ENCODE measurements around the gene TMEM120A.

The TMEM120A gene

GRCh38 chr7:75980430-75981202 is 13.8 kb downstream of the TMEM120A start:
- H3K9me2 ChIP-seq (replicated peaks; ENCODE audit: low read depth, low read length), result no peaks in the 10 kb centered on the region
- H3K27me3 ChIP-seq (ENCODE audit: insufficient read depth, low read length, poor library complexity, severe bottlenecking), result no peaks in the 10 kb centered on the region
- H3F3A ChIP-seq (ENCODE audit: low read depth), result no peaks in the 10 kb centered on the region
- no peak overlapping the region for H3K4me2 ChIP-seq (ENCODE audit: low read depth, low read length, poor library complexity, severe bottlenecking)
- H2AFZ ChIP-seq (ENCODE audit: low read length), result no peak overlapping the region
- no peak overlapping the region for H3K4me3 ChIP-seq (ENCODE audit: low read length, poor library complexity, severe bottlenecking)
- no peaks in the 10 kb centered on the region for H4K20me1 ChIP-seq (ENCODE audit: insufficient read depth, low read length, poor library complexity, severe bottlenecking)
- no peaks in the 10 kb centered on the region for H3K79me2 ChIP-seq (ENCODE audit: insufficient read depth, low read length)
- H3K36me3 ChIP-seq (ENCODE audit: insufficient read depth, low read length), result peaks cover 17% of the 10 kb centered on the region; the same call in 1 of the 2 replicates
- no peak for TF ChIP-seq CTCF (conservative IDR thresholded peaks at IDR 0.05; ENCODE audit: low read length)
- no peak for TF ChIP-seq EZH2phosphoT487 (IDR thresholded peaks at IDR 0.05; ENCODE audit: borderline replicate concordance)
- H3K9ac ChIP-seq (ENCODE audit: low read depth, low read length, poor library complexity, severe bottlenecking), result no peak overlapping the region
- no peaks in the 10 kb centered on the region for H3K9me3 ChIP-seq (ENCODE audit: insufficient read depth, low read depth, low read length)
- H3K4me1 ChIP-seq (ENCODE audit: insufficient read depth, low read length, poor library complexity, severe bottlenecking), result no peaks in the 10 kb centered on the region

GRCh38 chr7:75979759-75980429 is 14.5 kb downstream of the TMEM120A start:
- H3F3A ChIP-seq (ENCODE audit: low read depth), result no peaks in the 10 kb centered on the region
- H3K4me3 ChIP-seq (ENCODE audit: low read length, poor library complexity, severe bottlenecking), result no peak overlapping the region
- no peaks in the 10 kb centered on the region for H3K27me3 ChIP-seq (ENCODE audit: insufficient read depth, low read length, poor library complexity, severe bottlenecking)
- H3K79me2 ChIP-seq (ENCODE audit: insufficient read depth, low read length), result no peaks in the 10 kb centered on the region
- TF ChIP-seq EZH2phosphoT487 (IDR thresholded peaks at IDR 0.05; ENCODE audit: borderline replicate concordance) (no peak), CTCF (conservative IDR thresholded peaks at IDR 0.05; ENCODE audit: low read length) (no peak)
- H3K9ac ChIP-seq (ENCODE audit: low read depth, low read length, poor library complexity, severe bottlenecking), result no peak overlapping the region
- H3K4me1 ChIP-seq (ENCODE audit: insufficient read depth, low read length, poor library complexity, severe bottlenecking), result no peaks in the 10 kb centered on the region
- H4K20me1 ChIP-seq (ENCODE audit: insufficient read depth, low read length, poor library complexity, severe bottlenecking), result no peaks in the 10 kb centered on the region
- H3K4me2 ChIP-seq (ENCODE audit: low read depth, low read length, poor library complexity, severe bottlenecking), result no peak overlapping the region
- H2AFZ ChIP-seq (ENCODE audit: low read length), result no peak overlapping the region
- peaks cover 17% of the 10 kb centered on the region; the same call in 1 of the 2 replicates for H3K36me3 ChIP-seq (ENCODE audit: insufficient read depth, low read length)
- H3K9me2 ChIP-seq (replicated peaks; ENCODE audit: low read depth, low read length), result no peaks in the 10 kb centered on the region
- H3K9me3 ChIP-seq (ENCODE audit: insufficient read depth, low read depth, low read length), result no peaks in the 10 kb centered on the region

GRCh38 chr7:75977743-75978142 is 16.7 kb downstream of the TMEM120A start:
- H3K79me2 ChIP-seq (ENCODE audit: insufficient read depth, low read length), result no peaks in the 10 kb centered on the region
- H3K27me3 ChIP-seq (ENCODE audit: insufficient read depth, low read length, poor library complexity, severe bottlenecking), result no peaks in the 10 kb centered on the region
- H3K4me2 ChIP-seq (ENCODE audit: low read depth, low read length, poor library complexity, severe bottlenecking), result no peak overlapping the region
- H3K9me2 ChIP-seq (replicated peaks; ENCODE audit: low read depth, low read length), result no peaks in the 10 kb centered on the region
- no peak overlapping the region for H2AFZ ChIP-seq (ENCODE audit: low read length)
- no peaks in the 10 kb centered on the region for H3F3A ChIP-seq (ENCODE audit: low read depth)
- no peaks in the 10 kb centered on the region for H3K4me1 ChIP-seq (ENCODE audit: insufficient read depth, low read length, poor library complexity, severe bottlenecking)
- no peak overlapping the region for H3K9ac ChIP-seq (ENCODE audit: low read depth, low read length, poor library complexity, severe bottlenecking)
- TF ChIP-seq CTCF (conservative IDR thresholded peaks at IDR 0.05; ENCODE audit: low read length) (no peak), EZH2phosphoT487 (IDR thresholded peaks at IDR 0.05; ENCODE audit: borderline replicate concordance) (no peak)
- H3K36me3 ChIP-seq (ENCODE audit: insufficient read depth, low read length), result peaks cover 22% of the 10 kb centered on the region; the same call in 1 of the 2 replicates
- no peak overlapping the region for H3K4me3 ChIP-seq (ENCODE audit: low read length, poor library complexity, severe bottlenecking)
- H4K20me1 ChIP-seq (ENCODE audit: insufficient read depth, low read length, poor library complexity, severe bottlenecking), result no peaks in the 10 kb centered on the region
- no peaks in the 10 kb centered on the region for H3K9me3 ChIP-seq (ENCODE audit: insufficient read depth, low read depth, low read length)

Data from Loucy (cell line).